HG03135 (cell line): ENCODE data around the gene SP9.
"Not testable (repeated sequence)": the region's sequence is repeated elsewhere in the genome, so short reads cannot be mapped to it uniquely, and the experiment has no call there.

Source experiments
- ATAC-seq: cut with Tn5 transposase; IDR thresholded peaks from one replicate; pipeline ENCODE4 v1.9.1; 2021; ENCODE audit warnings: mild to moderate bottlenecking, moderate library complexity; ENCODE audit not compliant: unreplicated experiment

SP9 gene

GRCh38 chr2:174344716-174345461 lies 10.1 kb downstream of the SP9 start:
- no peak for ATAC-seq

DNA sequence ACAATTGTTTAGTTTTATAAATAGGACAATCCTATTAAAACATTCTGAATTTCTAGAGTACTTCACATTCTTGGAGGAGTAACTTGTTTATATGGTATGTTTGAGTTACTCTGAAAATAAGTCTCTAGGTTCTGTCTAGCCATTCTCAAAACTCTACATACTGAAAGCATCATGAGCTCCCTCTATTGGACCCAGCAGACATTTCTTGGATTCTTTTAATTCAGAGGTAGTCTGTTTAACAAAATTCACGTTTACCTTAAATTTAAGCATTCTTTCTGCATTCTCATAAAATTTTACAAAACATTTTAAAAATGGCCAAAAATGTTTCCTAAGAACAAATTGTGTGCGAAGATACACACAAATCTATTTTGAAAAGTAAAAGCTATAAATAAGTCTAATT lies 15.3 kb downstream of the SP9 start:
- ATAC-seq: no peak

- no peak for ATAC-seq
Observed at GRCh38 chr2:174350593-174351181, 15.9 kb downstream of the SP9 start.

GRCh38 chr2:174353004-174353403 lies 18.2 kb downstream of the SP9 start:
- ATAC-seq: no peak

- ATAC-seq: no peak
Observed at GRCh38 chr2:174356347-174356746, 21.6 kb downstream of the SP9 start.

DNA sequence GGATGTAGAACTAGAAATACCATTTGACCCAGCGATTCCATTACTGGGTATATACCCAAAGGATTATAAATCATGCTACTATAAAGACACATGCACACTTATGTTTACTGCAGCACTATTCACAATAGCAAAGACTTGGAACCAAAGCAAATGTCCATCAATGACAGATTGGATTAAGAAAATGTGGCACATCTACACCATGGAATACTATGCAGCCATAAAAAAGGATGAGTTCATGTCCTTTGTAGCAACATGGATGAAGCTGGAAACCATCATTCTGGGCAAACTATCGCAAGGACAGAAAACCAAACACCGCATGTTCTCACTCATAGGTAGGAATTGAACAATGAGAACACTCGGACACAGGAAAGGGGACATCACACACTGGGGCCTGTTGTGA lies 24.9 kb downstream of the SP9 start:
- ATAC-seq: not testable (repeated sequence)

GRCh38 chr2:174362949-174363348 lies 28.2 kb downstream of the SP9 start:
- ATAC-seq: no peak

- ATAC-seq: not testable (repeated sequence)
Observed at GRCh38 chr2:174363492-174364225, 28.9 kb downstream of the SP9 start.

- ATAC-seq: no peak
Observed at GRCh38 chr2:174364628-174365027, 29.9 kb downstream of the SP9 start.

GRCh38 chr2:174365571-174365970 lies 30.8 kb downstream of the SP9 start:
- no peak for ATAC-seq

- ATAC-seq: no peak
Observed at GRCh38 chr2:174368691-174369090, 33.9 kb downstream of the SP9 start.

DNA sequence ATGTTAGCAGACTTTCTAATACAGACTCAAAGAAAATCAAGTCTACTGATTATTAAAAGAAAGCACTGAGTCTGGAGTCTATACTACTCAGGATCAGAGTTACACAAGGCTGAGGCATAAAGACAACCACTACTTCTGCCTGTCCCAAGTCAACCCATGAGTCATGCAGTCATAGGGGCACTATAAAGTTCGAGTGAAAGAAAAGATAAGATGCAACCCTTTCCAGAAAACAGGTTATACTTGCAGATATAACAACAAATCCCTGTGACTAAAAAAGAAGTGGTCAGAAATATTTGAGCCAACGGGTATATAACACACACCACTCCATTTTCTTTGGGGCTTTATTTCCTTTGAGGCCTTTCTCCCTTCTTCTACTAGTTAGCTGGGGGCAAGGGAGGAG lies 42.2 kb downstream of the SP9 start:
- no peak for ATAC-seq

DNA sequence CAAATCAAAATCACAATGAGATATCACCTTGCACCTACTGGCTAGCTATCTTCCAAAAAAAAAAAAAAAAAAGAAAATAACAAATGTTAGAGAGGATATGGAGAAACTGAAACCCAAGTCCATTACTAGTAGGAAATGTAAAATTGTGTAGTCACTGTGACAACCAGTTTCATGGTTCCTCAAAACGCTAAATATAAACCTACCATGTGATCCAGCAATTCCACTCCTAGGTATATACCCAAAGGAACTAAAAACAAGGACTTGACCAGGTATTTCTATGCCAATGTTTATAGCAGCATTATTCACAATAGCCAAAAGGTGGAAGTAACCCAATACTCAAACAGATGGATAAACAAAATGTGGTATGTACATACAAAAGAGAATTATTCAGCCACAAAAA lies 49.0 kb downstream of the SP9 start:
- no peak for ATAC-seq

GRCh38 chr2:174385201-174385600 lies 50.4 kb downstream of the SP9 start:
- no peak for ATAC-seq
